LNCAP (cell line): Measurements from ENCODE around the gene SLIT1.

ENCODE experiments used
- CTCF ChIP-seq: fragments of 450-650 bp; IDR thresholded peaks from 2 replicates; pipeline ENCODE4 v1.5.1; 2017; ENCODE audit warnings: mild to moderate bottlenecking

Gene SLIT1

GRCh38 chr10:97063983-97064837 is 121.5 kb downstream of the SLIT1 start:
- no peak for TF ChIP-seq CTCF

- no peak for TF ChIP-seq CTCF
These were observed 122.3 kb downstream of the SLIT1 start for GRCh38 chr10:97063271-97063982.

DNA sequence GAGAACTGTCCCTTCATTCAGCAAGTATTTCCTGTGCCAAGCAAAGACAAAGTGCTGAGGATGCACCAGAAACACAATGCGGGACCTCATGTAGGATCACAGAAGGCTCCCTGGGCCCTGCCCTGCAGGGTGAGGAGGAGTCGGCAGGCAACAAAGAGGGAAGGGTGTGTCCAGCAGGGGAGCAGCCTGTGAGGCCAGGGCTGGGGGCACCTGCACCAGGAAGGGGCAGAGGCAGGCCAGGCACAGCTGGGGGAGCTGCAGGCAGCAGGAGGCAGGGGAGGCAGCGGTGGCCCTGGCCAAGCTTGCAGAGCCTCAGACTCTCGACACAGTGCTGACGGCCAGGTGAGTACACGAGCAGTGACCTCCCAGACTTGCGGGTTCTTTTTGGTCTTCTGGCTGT is 123.3 kb downstream of the SLIT1 start:
- no peak for TF ChIP-seq CTCF

GRCh38 chr10:97062046-97062445 is 123.7 kb downstream of the SLIT1 start:
- TF ChIP-seq CTCF: no peak

DNA sequence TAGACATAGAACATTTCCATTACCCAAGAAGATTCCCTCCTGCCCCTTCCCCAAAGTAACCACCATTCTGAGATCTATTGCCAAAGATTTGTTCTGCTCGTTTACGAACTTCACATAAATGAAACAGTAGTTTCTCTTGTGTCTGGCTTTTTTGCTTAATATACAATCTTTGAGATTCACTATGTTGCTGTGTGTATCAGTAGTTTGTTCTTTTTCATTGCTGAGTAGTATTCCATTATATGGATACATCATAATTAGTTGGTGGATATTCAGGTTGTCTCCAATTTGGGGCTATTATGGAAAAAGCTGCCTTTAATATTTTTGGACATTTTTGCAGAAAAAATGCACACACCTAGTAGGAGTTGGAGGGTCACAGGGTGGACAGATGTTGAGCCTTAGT is 124.3 kb downstream of the SLIT1 start:
- no peak for TF ChIP-seq CTCF

- TF ChIP-seq CTCF: no peak
These were observed 125.2 kb downstream of the SLIT1 start for GRCh38 chr10:97060441-97061084.

DNA sequence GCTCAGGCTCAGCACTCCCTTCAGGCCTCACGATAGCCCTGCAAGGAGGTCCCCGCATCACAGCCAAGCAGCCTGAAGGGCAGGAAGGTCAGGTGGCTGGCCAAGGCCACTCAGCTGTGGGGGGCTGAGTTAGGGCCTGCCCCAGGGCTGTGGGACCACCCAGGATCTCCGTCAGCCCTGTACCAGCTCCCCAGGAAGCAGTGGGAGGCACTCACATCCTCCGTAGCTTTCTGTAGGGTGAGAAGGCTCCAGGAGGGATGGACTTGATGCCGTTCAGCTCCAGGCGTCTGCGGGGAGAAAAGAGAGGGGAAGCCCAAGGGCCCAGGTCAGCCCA is 125.9 kb downstream of the SLIT1 start:
- TF ChIP-seq CTCF: no peak
